ENCODE data around the gene MCRIP2. TPM values are rescaled to one million over a fixed set of nuclear protein-coding genes. Genes with fewer than 3 reads are reported as not detected.
A peak's percentile ranks its signal among the peaks of the same experiment; 100 is the strongest.

The MCRIP2 gene
- total RNA-seq, 1 experiment from 2014 or later: 22.4 TPM

GRCh38 chr16:661184-661821 lies 19.7 kb downstream of the MCRIP2 start:
- Histone ChIP-seq H3K27me3 (replicated peaks; ENCODE audit: insufficient read depth, low read depth, low read length, poor library complexity) (no peaks in the 10 kb centered on the region), H3K36me3 (ENCODE audit: insufficient read depth, low read length, poor library complexity, severe bottlenecking) (peaks cover 4% of the 10 kb centered on the region), H3K27ac (ENCODE audit: low read depth, low read length, poor library complexity, severe bottlenecking) (peak overlapping the region; percentile 42), H3K4me3 (ENCODE audit: low read depth, low read length, poor library complexity, severe bottlenecking) (no peak overlapping the region), H3K9me3 (ENCODE audit: low read depth, low read length, poor library complexity, severe bottlenecking) (no peaks in the 10 kb centered on the region), H3K4me1 (ENCODE audit: insufficient read depth, low read length, poor library complexity, severe bottlenecking) (peaks cover 6% of the 10 kb centered on the region)
- intact Hi-C loops (cut with micrococcal nuclease; ENCODE audit: unreplicated experiment): no loop called here
- no TSS peak for BruUV-seq (replicated peaks)
- POLR2A ChIA-PET (ENCODE audit: low non-redundant PET): interaction anchor here (0.7 kb wide), 1 partner anchor 681 kb away, joined by 3 read pairs; no protein-coding TSS in a partner anchor
- no peak for DNase-seq (ENCODE audit: low spot score)
- no peak for TF ChIP-seq EZH2 (IDR thresholded peaks at IDR 0.05; ENCODE audit: borderline replicate concordance, low read depth, low read length, poor library complexity, severe bottlenecking)
- TF ChIP-seq, protein P1, sequence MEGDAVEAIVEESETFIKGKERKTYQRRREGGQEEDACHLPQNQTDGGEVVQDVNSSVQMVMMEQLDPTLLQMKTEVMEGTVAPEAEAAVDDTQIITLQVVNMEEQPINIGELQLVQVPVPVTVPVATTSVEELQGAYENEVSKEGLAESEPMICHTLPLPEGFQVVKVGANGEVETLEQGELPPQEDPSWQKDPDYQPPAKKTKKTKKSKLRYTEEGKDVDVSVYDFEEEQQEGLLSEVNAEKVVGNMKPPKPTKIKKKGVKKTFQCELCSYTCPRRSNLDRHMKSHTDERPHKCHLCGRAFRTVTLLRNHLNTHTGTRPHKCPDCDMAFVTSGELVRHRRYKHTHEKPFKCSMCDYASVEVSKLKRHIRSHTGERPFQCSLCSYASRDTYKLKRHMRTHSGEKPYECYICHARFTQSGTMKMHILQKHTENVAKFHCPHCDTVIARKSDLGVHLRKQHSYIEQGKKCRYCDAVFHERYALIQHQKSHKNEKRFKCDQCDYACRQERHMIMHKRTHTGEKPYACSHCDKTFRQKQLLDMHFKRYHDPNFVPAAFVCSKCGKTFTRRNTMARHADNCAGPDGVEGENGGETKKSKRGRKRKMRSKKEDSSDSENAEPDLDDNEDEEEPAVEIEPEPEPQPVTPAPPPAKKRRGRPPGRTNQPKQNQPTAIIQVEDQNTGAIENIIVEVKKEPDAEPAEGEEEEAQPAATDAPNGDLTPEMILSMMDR (conservative IDR thresholded peaks at IDR 0.05; ENCODE audit: low read depth, low read length): 0 out of 2 replicates have a peak, but pooled peaks have one; percentile 9
- CTCF ChIA-PET: no interaction called here

- BruUV-seq (replicated peaks): no TSS peak
- peaks cover 6% of the 10 kb centered on the region for H3K4me1 ChIP-seq (ENCODE audit: insufficient read depth, low read length, poor library complexity, severe bottlenecking)
- TF ChIP-seq, protein P1 (conservative IDR thresholded peaks at IDR 0.05; ENCODE audit: low read depth, low read length): no peak
- no peak for TF ChIP-seq EZH2 (IDR thresholded peaks at IDR 0.05; ENCODE audit: borderline replicate concordance, low read depth, low read length, poor library complexity, severe bottlenecking)
- ChIA-PET CTCF (no interaction called here), POLR2A (ENCODE audit: low non-redundant PET) (no interaction called here)
- no peaks in the 10 kb centered on the region for H3K9me3 ChIP-seq (ENCODE audit: low read depth, low read length, poor library complexity, severe bottlenecking)
- H3K36me3 ChIP-seq (ENCODE audit: insufficient read depth, low read length, poor library complexity, severe bottlenecking): no peaks in the 10 kb centered on the region
- no peak overlapping the region for H3K4me3 ChIP-seq (ENCODE audit: low read depth, low read length, poor library complexity, severe bottlenecking)
- no peaks in the 10 kb centered on the region for H3K27me3 ChIP-seq (replicated peaks; ENCODE audit: insufficient read depth, low read depth, low read length, poor library complexity)
- no peak overlapping the region for H3K27ac ChIP-seq (ENCODE audit: low read depth, low read length, poor library complexity, severe bottlenecking)
- no peak for DNase-seq (ENCODE audit: low spot score)
- intact Hi-C loops (cut with micrococcal nuclease; ENCODE audit: unreplicated experiment): no loop called here
These were observed 20.5 kb downstream of the MCRIP2 start for GRCh38 chr16:662095-662494.

- H3K4me1 ChIP-seq (ENCODE audit: insufficient read depth, low read length, poor library complexity, severe bottlenecking): peaks cover 10% of the 10 kb centered on the region
- no TSS peak for BruUV-seq (replicated peaks)
- no peak for DNase-seq (ENCODE audit: low spot score)
- POLR2A ChIA-PET (ENCODE audit: low non-redundant PET): no interaction called here
- no peak overlapping the region for H3K4me3 ChIP-seq (ENCODE audit: low read depth, low read length, poor library complexity, severe bottlenecking)
- H3K27me3 ChIP-seq (replicated peaks; ENCODE audit: insufficient read depth, low read depth, low read length, poor library complexity): no peaks in the 10 kb centered on the region
- H3K9me3 ChIP-seq (ENCODE audit: low read depth, low read length, poor library complexity, severe bottlenecking): no peaks in the 10 kb centered on the region
- H3K27ac ChIP-seq (ENCODE audit: low read depth, low read length, poor library complexity, severe bottlenecking): no peak overlapping the region
- TF ChIP-seq, protein P1 (conservative IDR thresholded peaks at IDR 0.05; ENCODE audit: low read depth, low read length): no peak
- no peak for TF ChIP-seq EZH2 (IDR thresholded peaks at IDR 0.05; ENCODE audit: borderline replicate concordance, low read depth, low read length, poor library complexity, severe bottlenecking)
- CTCF ChIA-PET: no interaction called here
- intact Hi-C loops (cut with micrococcal nuclease; ENCODE audit: unreplicated experiment): no loop called here
- no peaks in the 10 kb centered on the region for H3K36me3 ChIP-seq (ENCODE audit: insufficient read depth, low read length, poor library complexity, severe bottlenecking)
These were observed 21.0 kb downstream of the MCRIP2 start for GRCh38 chr16:662597-662996.

All from A673 (cell line).